SK-N-MC (cell line): ENCODE results near the gene PER3.

Source experiments
- EZH2 ChIP-seq: fragments of 200-600 bp; sonication (generic); IDR thresholded peaks from one replicate; pipeline ENCODE4 v1.6.1; 2017; ENCODE audit warnings: antibody characterized with exemption
- FOXP2 ChIP-seq: optimal IDR thresholded peaks from 2 replicates; pipeline ENCODE3; 2011; ENCODE audit warnings: mild to moderate bottlenecking, moderate library complexity; ENCODE audit not compliant: insufficient read depth; ENCODE audit errors: extremely low read length, control extremely low read depth
- POLR2AphosphoS5 ChIP-seq: IDR thresholded peaks from 2 replicates; pipeline ENCODE4 v1.6.1; 2012; ENCODE audit warnings: mild to moderate bottlenecking, low read depth, low read length, borderline replicate concordance

GRCh38 chr1:7760245-7760644 lies 23.8 kb upstream of the PER3 start:
- TF ChIP-seq EZH2 (no peak), POLR2AphosphoS5 (no peak), FOXP2 (no peak)
